ENCODE measurements around the gene TMEM31. TPM values are rescaled to one million over a fixed set of nuclear protein-coding genes. Genes with fewer than 3 reads are reported as not detected.
A peak's percentile ranks its signal among the peaks of the same experiment; 100 is the strongest.

The TMEM31 gene
- total and polyA plus RNA-seq, 2 experiments from 2014 or later, result 0.26 TPM; not detected in 1

- in situ Hi-C loops (cut with MboI), result no loop called here
- Histone ChIP-seq H3K4me2 (ENCODE audit: unreplicated experiment) (no peak overlapping the region), H3K27me3 (replicated peaks; ENCODE audit: insufficient read depth) (no peaks in the 10 kb centered on the region), H3K4me3 (no peak overlapping the region), H3K79me2 (ENCODE audit: insufficient read depth) (no peaks in the 10 kb centered on the region), H3K27ac (no peak overlapping the region), H3K9me3 (ENCODE audit: low read depth) (no peaks in the 10 kb centered on the region), H3K36me3 (ENCODE audit: low read depth) (no peaks in the 10 kb centered on the region), H3F3A (ENCODE audit: insufficient read depth) (peaks cover 3% of the 10 kb centered on the region; the same call in 1 of the 2 replicates), H2AFZ (no peak overlapping the region), H3K4me1 (ENCODE audit: insufficient read depth) (peaks cover 15% of the 10 kb centered on the region), H3K9ac (no peak overlapping the region), H3K9me2 (ENCODE audit: insufficient read depth) (no peaks in the 10 kb centered on the region), H4K20me1 (ENCODE audit: insufficient read depth) (no peaks in the 10 kb centered on the region)
- 93 to 94% methylated on average over 4 of the region's 4 CpGs for WGBS, 2 experiments (ENCODE audit: low coverage in 1 of 2, low lambda C conversion rate in 2 of 2, missing lambda C conversion rate in 2 of 2)
- no peak for DNase-seq
- TF ChIP-seq EZH2 (IDR thresholded peaks at IDR 0.05; ENCODE audit: insufficient read depth, poor library complexity, severe bottlenecking) (no peak), EZH2phosphoT487 (IDR thresholded peaks at IDR 0.05; ENCODE audit: insufficient read depth, low read depth) (no peak)
Measured at GRCh38 chrX:103718120-103718519, 7.4 kb downstream of the TMEM31 start.

- 42 to 46% methylated on average over 3 of the region's 3 CpGs for WGBS, 2 experiments (ENCODE audit: low coverage in 1 of 2, low lambda C conversion rate in 2 of 2, missing lambda C conversion rate in 2 of 2)
- no peak overlapping the region for H3K27ac ChIP-seq
- H3K9me2 ChIP-seq (ENCODE audit: insufficient read depth), result no peaks in the 10 kb centered on the region
- no peaks in the 10 kb centered on the region for H3K36me3 ChIP-seq (ENCODE audit: low read depth)
- H3K4me2 ChIP-seq (ENCODE audit: unreplicated experiment), result no peak overlapping the region
- TF ChIP-seq EZH2 (IDR thresholded peaks at IDR 0.05; ENCODE audit: insufficient read depth, poor library complexity, severe bottlenecking), result no peak
- no peak for TF ChIP-seq EZH2phosphoT487 (IDR thresholded peaks at IDR 0.05; ENCODE audit: insufficient read depth, low read depth)
- no peaks in the 10 kb centered on the region for H4K20me1 ChIP-seq (ENCODE audit: insufficient read depth)
- H3K27me3 ChIP-seq (replicated peaks; ENCODE audit: insufficient read depth), result no peaks in the 10 kb centered on the region
- peaks cover 3% of the 10 kb centered on the region; the same call in 1 of the 2 replicates for H3K4me1 ChIP-seq (ENCODE audit: insufficient read depth)
- no peaks in the 10 kb centered on the region for H3F3A ChIP-seq (ENCODE audit: insufficient read depth)
- H3K9ac ChIP-seq, result no peak overlapping the region
- no peak overlapping the region for H2AFZ ChIP-seq
- in situ Hi-C loops (cut with MboI), result no loop called here
- H3K4me3 ChIP-seq, result no peak overlapping the region
- no peaks in the 10 kb centered on the region for H3K79me2 ChIP-seq (ENCODE audit: insufficient read depth)
- H3K9me3 ChIP-seq (ENCODE audit: low read depth), result no peaks in the 10 kb centered on the region
- DNase-seq, result peak; percentile 64
Measured at GRCh38 chrX:103722505-103722904, 11.8 kb downstream of the TMEM31 start.

- no peak for TF ChIP-seq EZH2phosphoT487 (IDR thresholded peaks at IDR 0.05; ENCODE audit: insufficient read depth, low read depth)
- no peak for TF ChIP-seq EZH2 (IDR thresholded peaks at IDR 0.05; ENCODE audit: insufficient read depth, poor library complexity, severe bottlenecking)
Measured at GRCh38 chrX:103726477-103726876, 15.8 kb downstream of the TMEM31 start.

GRCh38 chrX:103727115-103727514 lies 16.4 kb downstream of the TMEM31 start:
- H3K79me2 ChIP-seq (ENCODE audit: insufficient read depth), result no peaks in the 10 kb centered on the region
- no peak overlapping the region for H2AFZ ChIP-seq
- no peaks in the 10 kb centered on the region for H4K20me1 ChIP-seq (ENCODE audit: insufficient read depth)
- no peak overlapping the region for H3K9ac ChIP-seq
- TF ChIP-seq EZH2phosphoT487 (IDR thresholded peaks at IDR 0.05; ENCODE audit: insufficient read depth, low read depth) (no peak), EZH2 (IDR thresholded peaks at IDR 0.05; ENCODE audit: insufficient read depth, poor library complexity, severe bottlenecking) (no peak)
- H3K27me3 ChIP-seq (replicated peaks; ENCODE audit: insufficient read depth), result no peaks in the 10 kb centered on the region
- H3F3A ChIP-seq (ENCODE audit: insufficient read depth), result peaks cover 8% of the 10 kb centered on the region
- H3K9me2 ChIP-seq (ENCODE audit: insufficient read depth), result no peaks in the 10 kb centered on the region
- peaks cover 27% of the 10 kb centered on the region for H3K4me1 ChIP-seq (ENCODE audit: insufficient read depth)
- no peaks in the 10 kb centered on the region for H3K9me3 ChIP-seq (ENCODE audit: low read depth)
- 83 to 87% methylated on average over 2 to 4 of the region's 4 CpGs for WGBS, 2 experiments (ENCODE audit: low coverage in 1 of 2, low lambda C conversion rate in 2 of 2, missing lambda C conversion rate in 2 of 2)
- DNase-seq, result no peak
- no peak overlapping the region for H3K4me2 ChIP-seq (ENCODE audit: unreplicated experiment)
- no peak overlapping the region for H3K4me3 ChIP-seq
- no peaks in the 10 kb centered on the region for H3K36me3 ChIP-seq (ENCODE audit: low read depth)
- in situ Hi-C loops (cut with MboI), result no loop called here
- H3K27ac ChIP-seq, result no peak overlapping the region

More at GRCh38 chrX:103726477-103726876, 15.8 kb downstream of the TMEM31 start:
- no peak overlapping the region for H2AFZ ChIP-seq
- WGBS, 2 experiments (ENCODE audit: low coverage in 1 of 2, low lambda C conversion rate in 2 of 2, missing lambda C conversion rate in 2 of 2), result 91 to 96% methylated on average over 3 to 5 of the region's 5 CpGs
- peaks cover 21% of the 10 kb centered on the region for H3K4me1 ChIP-seq (ENCODE audit: insufficient read depth)
- H3F3A ChIP-seq (ENCODE audit: insufficient read depth), result peaks cover 1% of the 10 kb centered on the region; the same call in 1 of the 2 replicates
- DNase-seq, result no peak
- no peaks in the 10 kb centered on the region for H4K20me1 ChIP-seq (ENCODE audit: insufficient read depth)
- no peaks in the 10 kb centered on the region for H3K27me3 ChIP-seq (replicated peaks; ENCODE audit: insufficient read depth)
- H3K4me2 ChIP-seq (ENCODE audit: unreplicated experiment), result no peak overlapping the region
- in situ Hi-C loops (cut with MboI), result no loop called here
- H3K9me2 ChIP-seq (ENCODE audit: insufficient read depth), result no peaks in the 10 kb centered on the region
- no peaks in the 10 kb centered on the region for H3K9me3 ChIP-seq (ENCODE audit: low read depth)
- no peak overlapping the region for H3K27ac ChIP-seq
- no peaks in the 10 kb centered on the region for H3K79me2 ChIP-seq (ENCODE audit: insufficient read depth)
- H3K4me3 ChIP-seq, result no peak overlapping the region
- H3K9ac ChIP-seq, result no peak overlapping the region
- no peaks in the 10 kb centered on the region for H3K36me3 ChIP-seq (ENCODE audit: low read depth)

GRCh38 chrX:103729015-103729414 lies 18.3 kb downstream of the TMEM31 start:
- 79 to 86% methylated on average over 5 of the region's 5 CpGs for WGBS, 2 experiments (ENCODE audit: low coverage in 1 of 2, low lambda C conversion rate in 2 of 2, missing lambda C conversion rate in 2 of 2)
- H3K9me3 ChIP-seq (ENCODE audit: low read depth), result no peaks in the 10 kb centered on the region
- no peak for TF ChIP-seq EZH2 (IDR thresholded peaks at IDR 0.05; ENCODE audit: insufficient read depth, poor library complexity, severe bottlenecking)
- no peak overlapping the region for H3K4me2 ChIP-seq (ENCODE audit: unreplicated experiment)
- no peaks in the 10 kb centered on the region for H3K9me2 ChIP-seq (ENCODE audit: insufficient read depth)
- DNase-seq, result no peak
- no peaks in the 10 kb centered on the region for H3K27me3 ChIP-seq (replicated peaks; ENCODE audit: insufficient read depth)
- H3K4me1 ChIP-seq (ENCODE audit: insufficient read depth), result peaks cover 36% of the 10 kb centered on the region
- no peak overlapping the region for H2AFZ ChIP-seq
- no peaks in the 10 kb centered on the region for H4K20me1 ChIP-seq (ENCODE audit: insufficient read depth)
- peaks cover 18% of the 10 kb centered on the region for H3F3A ChIP-seq (ENCODE audit: insufficient read depth)
- no peaks in the 10 kb centered on the region for H3K79me2 ChIP-seq (ENCODE audit: insufficient read depth)
- H3K27ac ChIP-seq, result no peak overlapping the region
- in situ Hi-C loops (cut with MboI), result no loop called here
- no peaks in the 10 kb centered on the region for H3K36me3 ChIP-seq (ENCODE audit: low read depth)
- H3K9ac ChIP-seq, result no peak overlapping the region
- H3K4me3 ChIP-seq, result no peak overlapping the region

Measured in GM23248 (cell line).